HL-60 (cell line): Measurements from ENCODE around the gene POGK.

Experiments used
- CTCF ChIP-seq: IDR thresholded peaks from one replicate; pipeline ENCODE4 v1.5.1; 2011; ENCODE audit warnings: low read length, control low read depth, inconsistent platforms; ENCODE audit not compliant: insufficient read depth
- GABPA ChIP-seq: IDR thresholded peaks from 2 replicates; pipeline ENCODE4 v1.6.1; 2012; ENCODE audit warnings: low read depth
- POLR2AphosphoS5 ChIP-seq: IDR thresholded peaks from 2 replicates; pipeline ENCODE4 v1.6.1; 2012; ENCODE audit warnings: low read depth
- REST ChIP-seq: IDR thresholded peaks from 2 replicates; pipeline ENCODE4 v1.6.1; 2012; ENCODE audit warnings: low read depth; ENCODE audit not compliant: insufficient replicate concordance

GRCh38 chr1:166857995-166858394, 18.7 kb downstream of the POGK start:
- TF ChIP-seq POLR2AphosphoS5 = no peak
- TF ChIP-seq CTCF = no peak
- TF ChIP-seq REST = no peak
- TF ChIP-seq GABPA = no peak
